ENCODE data around the gene IZUMO1R.
"Not testable (repeated sequence)": the region's sequence is repeated elsewhere in the genome, so short reads cannot be mapped to it uniquely, and the experiment has no call there.

IZUMO1R gene

GRCh38 chr11:94303966-94304958 is at the start of gene IZUMO1R:
TSS of gene IZUMO1R (plus strand) at chr11:94304580. CDS start at chr11:94305637, 1,057 bp downstream.
- no peak for DNase-seq

GRCh38 chr11:94271885-94272372 is 32.5 kb upstream of the IZUMO1R start:
- DNase-seq: no peak

DNA sequence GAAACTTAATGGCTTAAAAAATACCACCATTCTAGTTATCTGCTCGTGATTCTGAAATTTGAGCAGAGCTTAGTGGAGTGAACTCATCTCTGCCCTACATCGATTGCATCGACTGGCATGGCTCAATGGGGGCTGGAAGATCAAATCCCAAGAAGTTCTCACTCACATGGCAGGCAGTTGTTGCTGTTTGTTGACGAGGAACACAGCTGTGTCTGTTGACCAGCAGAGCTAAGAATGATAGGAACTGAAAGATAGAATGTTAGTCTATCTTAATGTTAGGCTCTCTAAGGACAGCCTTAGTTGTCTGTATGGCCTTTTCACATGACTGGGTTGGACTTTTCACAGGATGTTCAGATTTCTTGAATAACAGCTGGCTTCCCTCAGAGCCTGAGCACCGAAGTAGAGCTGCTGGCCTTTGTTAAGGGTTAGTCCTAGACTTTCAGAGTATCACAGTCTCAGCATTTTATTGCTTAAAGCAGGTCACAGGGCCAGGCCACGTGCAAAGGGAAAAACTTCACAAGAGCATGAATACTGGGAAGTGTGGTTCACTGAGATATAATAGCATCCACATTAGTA is 31.6 kb upstream of the IZUMO1R start:
- no peak for DNase-seq

GRCh38 chr11:94275961-94276360 is 28.4 kb upstream of the IZUMO1R start:
- DNase-seq: no peak

DNA sequence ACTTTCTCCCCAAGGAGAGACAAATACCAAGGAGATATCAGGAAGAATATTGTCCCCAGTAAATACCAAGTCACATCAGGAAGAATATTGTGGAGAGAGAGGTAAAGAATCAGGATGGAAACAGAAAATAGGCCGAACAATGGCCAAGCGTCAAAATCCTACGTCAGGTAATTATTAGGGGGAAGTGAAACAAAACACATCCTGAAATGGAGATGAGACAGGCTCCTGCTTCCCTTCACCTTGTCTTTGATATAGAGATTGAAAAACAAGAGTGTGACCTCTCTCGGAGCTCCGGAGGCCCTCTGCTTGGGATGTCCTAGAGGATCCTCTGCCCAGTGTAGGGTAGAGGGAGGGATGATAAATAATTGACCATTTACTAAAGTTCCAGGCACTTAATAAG is 27.4 kb upstream of the IZUMO1R start:
- no peak for DNase-seq

DNA sequence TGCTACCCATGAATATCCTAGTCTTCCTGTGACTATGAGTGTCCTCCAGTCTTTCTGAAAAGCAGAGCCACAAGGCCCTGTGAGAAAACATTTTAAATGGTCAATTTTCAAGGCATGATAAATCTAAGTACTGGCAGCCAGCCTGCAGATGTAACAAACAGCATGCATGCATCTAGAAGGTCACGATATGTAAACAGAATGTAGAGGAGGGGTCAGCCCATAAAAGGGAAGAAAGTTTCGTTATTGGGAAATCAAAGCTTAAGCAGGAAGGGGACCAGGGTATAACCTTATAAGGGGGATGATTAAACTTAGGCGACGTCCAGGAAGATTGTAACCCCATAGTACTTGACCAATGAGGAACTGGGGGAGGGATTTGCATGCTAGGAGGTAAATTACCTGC is 26.2 kb upstream of the IZUMO1R start:
- DNase-seq: not testable (repeated sequence)

- DNase-seq: no peak
These were observed 24.4 kb upstream of the IZUMO1R start for GRCh38 chr11:94279996-94280395.

DNA sequence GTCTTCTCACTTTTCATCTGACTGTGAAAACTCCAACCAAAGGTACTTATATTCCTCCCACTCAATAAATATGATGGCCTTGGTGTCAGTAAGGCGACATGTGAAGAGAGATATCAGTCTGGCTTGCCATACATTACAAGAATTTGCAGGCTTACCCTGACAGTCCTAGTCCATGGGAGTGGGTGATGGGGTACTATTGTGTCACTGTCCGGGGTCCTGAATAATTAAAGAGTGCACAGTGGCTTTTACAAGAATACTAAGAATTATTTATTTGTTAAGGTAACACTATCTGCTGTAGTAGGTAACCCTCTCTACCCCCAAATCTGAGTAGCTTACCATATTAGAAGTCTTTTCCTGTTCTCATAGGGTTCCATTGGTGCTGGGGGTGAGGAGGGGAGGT is 23.1 kb upstream of the IZUMO1R start:
- DNase-seq: no peak

- DNase-seq: no peak
These were observed 20.7 kb upstream of the IZUMO1R start for GRCh38 chr11:94283678-94284077.

- DNase-seq: no peak
These were observed 8.8 kb upstream of the IZUMO1R start for GRCh38 chr11:94295534-94295933.

GRCh38 chr11:94297985-94298576 is 6.3 kb upstream of the IZUMO1R start:
- DNase-seq: no peak

GRCh38 chr11:94302776-94303175 is 1.6 kb upstream of the IZUMO1R start:
- DNase-seq: no peak

- DNase-seq: no peak
These were observed 766 bp downstream of the IZUMO1R start for GRCh38 chr11:94305146-94305545.

DNA sequence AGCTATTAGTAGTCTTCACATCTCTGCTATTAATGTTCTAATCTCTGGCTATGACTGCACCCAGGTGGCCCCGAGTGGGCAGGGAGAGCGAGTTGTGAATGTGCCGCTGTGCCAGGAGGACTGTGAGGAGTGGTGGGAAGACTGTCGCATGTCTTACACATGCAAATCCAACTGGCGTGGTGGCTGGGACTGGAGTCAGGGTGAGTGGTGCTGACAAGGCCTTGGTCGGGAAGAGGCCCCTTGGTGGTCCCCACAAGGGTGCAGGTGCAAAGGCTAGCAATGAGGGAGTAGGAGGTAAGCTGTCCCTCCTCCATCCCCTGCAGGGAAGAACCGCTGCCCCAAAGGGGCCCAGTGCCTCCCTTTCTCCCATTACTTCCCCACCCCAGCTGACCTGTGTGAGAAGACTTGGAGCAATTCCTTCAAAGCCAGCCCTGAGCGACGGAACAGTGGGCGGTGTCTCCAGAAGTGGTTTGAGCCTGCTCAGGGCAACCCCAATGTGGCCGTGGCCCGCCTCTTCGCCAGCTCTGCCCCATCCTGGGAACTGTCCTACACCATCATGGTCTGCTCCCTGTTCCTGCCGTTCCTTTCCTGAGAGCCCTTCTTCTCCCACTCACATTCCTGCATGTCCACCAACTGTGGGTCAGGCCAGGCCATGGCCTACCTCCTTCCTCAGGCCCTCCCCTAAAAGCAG is 2.9 kb downstream of the IZUMO1R start:
- DNase-seq: no peak

DNA sequence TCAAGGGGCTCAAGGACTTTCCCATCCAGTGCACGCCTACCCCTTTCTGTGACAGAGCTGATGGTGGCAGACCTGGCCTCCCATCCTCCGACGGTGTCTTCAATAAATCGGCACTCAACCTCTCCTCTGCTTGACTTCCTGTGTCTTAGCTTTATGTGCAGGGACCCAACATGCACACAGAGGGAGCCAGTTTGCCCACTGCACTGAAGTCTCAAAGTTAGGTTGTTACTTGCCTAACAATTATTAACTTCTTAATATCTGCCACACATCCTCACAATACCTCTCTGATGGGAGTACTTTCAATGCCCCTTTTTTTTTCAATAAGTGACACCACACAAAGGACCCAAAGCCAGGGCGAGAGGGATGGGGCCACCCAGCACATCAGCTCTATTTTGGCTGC is 3.6 kb downstream of the IZUMO1R start:
- DNase-seq: no peak

GRCh38 chr11:94309757-94310156 is 5.4 kb downstream of the IZUMO1R start:
- DNase-seq: no peak

GRCh38 chr11:94310191-94310875 is 6.0 kb downstream of the IZUMO1R start:
- DNase-seq: no peak

- DNase-seq: no peak
These were observed 8.0 kb downstream of the IZUMO1R start for GRCh38 chr11:94312339-94312738.

DNA sequence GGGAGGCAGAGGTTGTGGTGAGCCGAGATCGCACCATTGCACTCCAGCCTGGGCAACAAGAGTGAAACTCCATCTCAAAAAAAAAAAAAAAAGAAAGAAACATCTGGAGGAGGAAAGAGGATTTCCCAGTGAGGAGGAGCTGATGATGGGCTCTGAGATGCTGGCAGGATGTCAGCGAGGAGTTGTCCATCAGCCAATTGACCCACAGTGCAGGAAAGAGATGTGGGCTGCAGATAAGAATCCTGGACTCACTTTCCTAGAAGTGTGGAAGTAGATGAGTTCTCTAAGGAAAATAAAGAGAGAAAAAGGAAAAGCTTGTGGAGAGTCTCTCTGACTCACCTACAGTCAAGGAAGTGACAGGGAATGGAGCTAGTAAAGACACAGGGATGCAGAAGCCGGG is 9.7 kb downstream of the IZUMO1R start:
- DNase-seq: no peak

DNA sequence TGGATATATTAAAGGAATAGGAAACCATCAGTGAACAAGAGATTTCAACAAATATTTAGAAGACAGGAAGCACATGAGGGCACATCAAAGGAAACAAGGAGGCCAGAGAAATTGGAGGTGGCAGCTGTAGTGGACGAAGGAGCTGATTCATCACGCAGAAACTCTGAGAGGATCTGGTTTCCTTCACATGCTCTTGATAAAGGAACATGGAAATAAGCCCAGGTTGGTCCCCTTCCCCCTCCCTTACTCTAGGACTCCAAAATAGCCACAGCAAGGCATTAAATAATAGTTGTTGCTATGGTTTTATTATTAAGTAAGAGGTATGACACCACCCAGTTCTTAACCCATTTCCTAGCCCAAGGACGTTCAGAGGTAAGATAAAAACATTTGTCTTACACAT is 11.3 kb downstream of the IZUMO1R start:
- no peak for DNase-seq

- no peak for DNase-seq
These were observed 18.1 kb downstream of the IZUMO1R start for GRCh38 chr11:94322501-94322900.

- peak; percentile 27 to 74 for DNase-seq
These were observed 21.3 kb downstream of the IZUMO1R start for GRCh38 chr11:94325681-94326080.

Data from inflammatory macrophage treated with lipopolysaccharide for 1 hour (primary cell).